IPS-15b (cell line): ENCODE data around the gene OPN4.

Source experiments
- H3K27me3 ChIP-seq: one replicate; pipeline ENCODE4 v1.6.1; 2013; ENCODE audit warnings: low read length; ENCODE audit not compliant: control insufficient read depth, insufficient read depth
- H3K36me3 ChIP-seq: one replicate; pipeline ENCODE4 v1.6.1; 2013; ENCODE audit warnings: low read length; ENCODE audit not compliant: control insufficient read depth, insufficient read depth
- H3K4me1 ChIP-seq: one replicate; pipeline ENCODE4 v1.6.1; 2013; ENCODE audit warnings: mild to moderate bottlenecking, low read length; ENCODE audit not compliant: control insufficient read depth, insufficient read depth
- H3K4me3 ChIP-seq: one replicate; pipeline ENCODE4 v1.5.1; 2013; ENCODE audit warnings: low read depth, low read length
- H3K9ac ChIP-seq: one replicate; pipeline ENCODE4 v1.6.1; 2013; ENCODE audit warnings: low read depth, mild to moderate bottlenecking, low read length
- H3K9me3 ChIP-seq: one replicate; pipeline ENCODE4 v1.6.1; 2013; ENCODE audit warnings: mild to moderate bottlenecking, low read length; ENCODE audit not compliant: control insufficient read depth, insufficient read depth

The OPN4 gene

DNA sequence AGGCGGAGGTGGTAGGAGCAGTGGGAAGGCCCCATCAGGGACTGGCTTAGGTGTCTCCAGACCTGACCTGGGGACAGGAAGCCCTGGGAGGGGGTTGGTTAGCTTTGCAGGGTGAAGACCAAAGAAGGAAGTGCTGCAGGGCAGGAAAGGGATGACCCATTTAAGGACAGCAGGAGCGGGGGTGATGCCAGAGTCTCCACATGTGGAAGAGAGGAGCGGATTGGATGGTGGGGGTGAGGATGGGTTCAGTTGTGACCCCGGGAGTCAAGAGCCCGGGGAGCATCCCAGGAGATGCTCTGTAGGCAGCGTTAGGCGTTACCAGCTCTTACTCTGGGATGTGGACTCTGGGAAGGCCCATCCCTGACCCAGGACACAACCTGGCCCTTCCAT lies 10.9 kb downstream of the OPN4 start:
- no peaks in the 10 kb centered on the region for H3K4me1 ChIP-seq
- no peak overlapping the region for H3K4me3 ChIP-seq
- H3K9ac ChIP-seq = no peak overlapping the region
- no peaks in the 10 kb centered on the region for H3K27me3 ChIP-seq
- H3K9me3 ChIP-seq = no peaks in the 10 kb centered on the region
- no peaks in the 10 kb centered on the region for H3K36me3 ChIP-seq

GRCh38 chr10:86665868-86666267 lies 11.5 kb downstream of the OPN4 start:
- Histone ChIP-seq H3K36me3 (no peaks in the 10 kb centered on the region), H3K4me1 (no peaks in the 10 kb centered on the region), H3K27me3 (no peaks in the 10 kb centered on the region), H3K4me3 (no peak overlapping the region), H3K9ac (peak overlapping the region; percentile 1), H3K9me3 (no peaks in the 10 kb centered on the region)

DNA sequence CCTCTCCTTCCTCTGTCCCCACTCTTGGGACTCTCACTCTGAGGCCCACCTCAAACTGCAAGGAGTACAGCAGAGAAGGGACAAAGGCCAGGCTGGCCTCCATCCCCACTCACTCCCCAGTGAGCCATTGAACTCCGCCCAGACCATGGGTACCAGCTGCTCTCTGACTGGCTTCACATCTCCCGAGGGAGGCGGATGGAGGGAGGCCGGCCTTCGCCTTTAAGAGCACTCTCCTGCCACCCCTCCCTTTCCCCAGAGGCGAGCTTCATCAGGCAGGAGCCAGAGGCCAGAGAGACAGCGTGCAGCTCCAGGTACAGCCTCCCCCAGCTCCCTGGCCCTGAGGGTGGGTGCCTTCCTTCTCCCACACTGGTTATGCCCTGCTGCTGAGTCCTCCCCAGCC lies 12.2 kb downstream of the OPN4 start:
- Histone ChIP-seq H3K4me1 (no peaks in the 10 kb centered on the region), H3K27me3 (no peaks in the 10 kb centered on the region), H3K9me3 (no peaks in the 10 kb centered on the region), H3K36me3 (no peaks in the 10 kb centered on the region), H3K9ac (no peak overlapping the region), H3K4me3 (no peak overlapping the region)

GRCh38 chr10:86667421-86668181 lies 13.3 kb downstream of the OPN4 start:
- no peaks in the 10 kb centered on the region for H3K27me3 ChIP-seq
- no peaks in the 10 kb centered on the region for H3K4me1 ChIP-seq
- H3K9me3 ChIP-seq = no peaks in the 10 kb centered on the region
- no peak overlapping the region for H3K4me3 ChIP-seq
- no peaks in the 10 kb centered on the region for H3K36me3 ChIP-seq
- no peak overlapping the region for H3K9ac ChIP-seq

GRCh38 chr10:86668297-86669165 lies 14.2 kb downstream of the OPN4 start, which contains the start of gene LDB3:
TSS of gene LDB3 (plus strand) at chr10:86668511. CDS start at chr10:86668692, 181 bp downstream.
- Histone ChIP-seq H3K36me3 (no peaks in the 10 kb centered on the region), H3K9me3 (no peaks in the 10 kb centered on the region), H3K9ac (no peak within 1 kb of the TSS), H3K4me3 (no peak within 1 kb of the TSS), H3K27me3 (no peaks in the 10 kb centered on the region), H3K4me1 (no peaks in the 10 kb centered on the region)

DNA sequence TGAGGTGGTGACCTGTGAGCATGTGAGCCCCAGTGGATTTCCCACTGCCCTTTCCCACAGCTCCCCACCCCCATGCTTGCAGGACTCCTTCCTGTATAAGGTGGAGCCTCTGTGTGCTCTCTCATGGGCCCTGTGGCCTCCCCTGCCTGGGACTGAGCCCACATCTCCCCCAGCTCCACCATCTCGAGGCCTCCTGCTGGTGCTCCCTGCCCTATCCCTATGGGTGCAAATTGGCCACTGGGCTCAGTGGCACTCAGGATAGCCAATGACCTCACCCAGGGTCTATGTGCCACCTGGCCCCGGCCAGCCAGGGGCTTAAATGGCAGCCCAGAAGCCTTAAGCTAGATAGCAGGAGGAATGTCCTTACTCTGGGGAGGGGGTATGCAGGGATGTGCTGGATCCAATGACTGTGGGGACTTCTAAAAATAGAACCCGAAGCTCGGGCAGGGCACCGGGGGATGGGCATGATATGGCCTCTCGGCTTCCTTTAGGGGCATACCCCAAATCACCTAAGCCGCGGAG lies 16.0 kb downstream of the OPN4 start:
- no peaks in the 10 kb centered on the region for H3K4me1 ChIP-seq
- no peaks in the 10 kb centered on the region for H3K27me3 ChIP-seq
- H3K9me3 ChIP-seq = no peaks in the 10 kb centered on the region
- H3K4me3 ChIP-seq = no peak overlapping the region
- no peak overlapping the region for H3K9ac ChIP-seq
- no peaks in the 10 kb centered on the region for H3K36me3 ChIP-seq

DNA sequence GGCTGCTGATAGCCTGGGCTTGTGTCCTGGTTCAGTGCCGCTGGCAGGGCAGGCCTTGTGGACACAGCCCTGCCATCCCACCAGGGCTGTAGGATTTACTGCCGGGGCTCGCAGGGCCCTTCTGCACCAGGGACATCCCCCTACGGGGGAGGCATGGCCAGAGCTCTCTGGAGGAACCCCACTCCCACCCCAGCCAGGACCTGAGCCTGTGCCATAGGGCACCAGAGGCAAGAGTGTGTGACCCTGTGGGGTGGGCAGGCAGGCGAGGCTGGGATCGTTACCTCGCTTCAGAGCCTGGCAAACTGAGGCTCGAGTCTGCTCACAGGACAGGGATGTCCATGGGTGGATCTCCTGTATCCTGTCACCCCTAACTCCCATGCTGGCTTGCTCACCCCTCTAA lies 16.5 kb downstream of the OPN4 start:
- Histone ChIP-seq H3K36me3 (no peaks in the 10 kb centered on the region), H3K9me3 (no peaks in the 10 kb centered on the region), H3K4me1 (no peaks in the 10 kb centered on the region), H3K9ac (no peak overlapping the region), H3K4me3 (no peak overlapping the region), H3K27me3 (no peaks in the 10 kb centered on the region)

DNA sequence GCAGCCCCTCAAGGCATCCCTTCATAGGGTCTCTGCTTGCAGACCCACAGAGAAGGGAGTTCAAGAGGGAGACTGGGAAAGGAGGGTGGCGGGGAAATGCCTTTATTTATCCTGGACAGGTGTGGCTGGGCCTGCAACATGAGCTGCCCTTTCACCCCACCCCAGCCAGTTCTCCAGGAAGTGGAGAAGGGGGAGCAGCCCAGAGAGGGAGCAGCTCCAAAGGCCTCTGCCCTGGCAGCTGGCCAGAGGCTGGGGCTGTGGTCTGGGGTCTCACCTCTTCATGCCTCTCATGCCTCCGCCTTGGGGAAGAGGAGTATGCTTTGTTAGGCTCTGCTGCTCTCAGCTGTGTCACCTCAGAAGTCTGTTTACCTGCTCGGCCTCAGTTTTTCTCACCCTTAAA lies 17.1 kb downstream of the OPN4 start:
- Histone ChIP-seq H3K4me3 (no peak overlapping the region), H3K36me3 (no peaks in the 10 kb centered on the region), H3K27me3 (no peaks in the 10 kb centered on the region), H3K4me1 (no peaks in the 10 kb centered on the region), H3K9me3 (no peaks in the 10 kb centered on the region), H3K9ac (no peak overlapping the region)

DNA sequence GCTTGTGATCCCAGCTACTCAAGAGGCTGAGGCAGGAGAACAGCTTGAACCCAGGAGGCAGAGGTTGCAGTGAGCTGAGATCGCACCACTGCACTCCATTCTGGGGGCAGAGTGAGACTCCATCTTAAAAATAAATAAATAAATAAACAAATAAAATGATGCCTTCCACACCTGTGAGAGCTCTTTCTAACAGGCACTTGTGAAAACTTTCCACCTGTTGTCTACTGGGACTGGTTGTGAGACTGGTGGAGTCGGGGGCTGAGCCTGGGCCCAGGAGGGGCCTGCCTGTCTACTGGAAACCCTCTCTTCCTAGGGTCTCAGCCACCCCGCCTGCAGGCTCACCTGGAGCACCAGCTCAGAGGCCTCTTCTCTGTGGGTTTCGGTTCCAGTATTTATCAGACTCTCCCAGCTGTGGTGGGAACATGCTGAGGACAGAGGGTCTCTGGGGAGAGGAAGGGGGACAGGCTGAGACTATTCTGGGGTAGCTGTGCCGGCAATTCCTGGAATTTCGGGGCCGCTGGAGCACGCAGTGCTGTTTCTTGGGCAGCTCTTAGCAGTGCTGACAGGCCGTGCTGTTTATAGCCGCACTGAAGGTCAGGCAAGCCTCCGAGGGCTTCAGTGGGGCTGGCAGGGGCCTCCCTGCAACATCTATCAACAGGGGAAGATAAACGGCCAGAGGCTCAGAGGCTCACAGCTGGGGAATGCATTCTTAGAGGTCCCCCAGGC lies 17.8 kb downstream of the OPN4 start:
- Histone ChIP-seq H3K4me3 (no peak overlapping the region), H3K9me3 (no peaks in the 10 kb centered on the region)

GRCh38 chr10:86673216-86673826 lies 19.0 kb downstream of the OPN4 start:
- Histone ChIP-seq H3K4me3 (no peak overlapping the region), H3K27me3 (no peaks in the 10 kb centered on the region), H3K4me1 (no peaks in the 10 kb centered on the region), H3K9ac (no peak overlapping the region), H3K36me3 (no peaks in the 10 kb centered on the region), H3K9me3 (no peaks in the 10 kb centered on the region)

More for the DNA sequence above, 17.8 kb downstream of the OPN4 start:
- no peaks in the 10 kb centered on the region for H3K27me3 ChIP-seq
- no peak overlapping the region for H3K9ac ChIP-seq
- H3K4me1 ChIP-seq = no peaks in the 10 kb centered on the region
- no peaks in the 10 kb centered on the region for H3K36me3 ChIP-seq
